ENCODE data around the gene RPTOR.

The RPTOR gene

DNA sequence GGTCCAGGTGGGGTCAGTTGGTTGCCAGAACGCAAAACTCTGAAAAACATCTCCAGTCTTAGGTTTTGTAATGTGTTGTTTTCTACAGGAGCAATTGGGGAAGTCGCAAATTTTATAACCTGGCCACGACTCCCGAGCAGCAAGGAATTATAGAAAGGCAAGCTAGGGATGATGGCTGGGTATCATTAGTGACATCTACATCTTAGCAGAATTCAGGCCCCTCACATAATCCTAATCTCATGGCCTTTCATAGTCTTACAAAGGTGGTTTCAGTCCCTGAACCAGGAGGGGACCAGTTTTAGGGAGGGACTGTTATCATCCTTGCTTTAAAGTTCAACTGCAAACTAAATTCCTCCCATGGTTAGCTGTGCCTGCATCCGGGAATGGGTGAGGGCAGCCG is 117.9 kb downstream of the RPTOR start:
- TF ChIP-seq CTCF (IDR thresholded peaks at IDR 0.05; ENCODE audit: control insufficient read depth, extremely low read depth, insufficient read depth): no peak
- no peak overlapping the region for H3K4me3 ChIP-seq (ENCODE audit: low read depth, low read length)
- no peak for DNase-seq (ENCODE audit: low read depth)

GRCh38 chr17:80663781-80664206 is 119.2 kb downstream of the RPTOR start:
- no peak for DNase-seq (ENCODE audit: low read depth)
- TF ChIP-seq CTCF (IDR thresholded peaks at IDR 0.05; ENCODE audit: control insufficient read depth, extremely low read depth, insufficient read depth): no peak
- H3K4me3 ChIP-seq (ENCODE audit: low read depth, low read length): no peak overlapping the region

DNA sequence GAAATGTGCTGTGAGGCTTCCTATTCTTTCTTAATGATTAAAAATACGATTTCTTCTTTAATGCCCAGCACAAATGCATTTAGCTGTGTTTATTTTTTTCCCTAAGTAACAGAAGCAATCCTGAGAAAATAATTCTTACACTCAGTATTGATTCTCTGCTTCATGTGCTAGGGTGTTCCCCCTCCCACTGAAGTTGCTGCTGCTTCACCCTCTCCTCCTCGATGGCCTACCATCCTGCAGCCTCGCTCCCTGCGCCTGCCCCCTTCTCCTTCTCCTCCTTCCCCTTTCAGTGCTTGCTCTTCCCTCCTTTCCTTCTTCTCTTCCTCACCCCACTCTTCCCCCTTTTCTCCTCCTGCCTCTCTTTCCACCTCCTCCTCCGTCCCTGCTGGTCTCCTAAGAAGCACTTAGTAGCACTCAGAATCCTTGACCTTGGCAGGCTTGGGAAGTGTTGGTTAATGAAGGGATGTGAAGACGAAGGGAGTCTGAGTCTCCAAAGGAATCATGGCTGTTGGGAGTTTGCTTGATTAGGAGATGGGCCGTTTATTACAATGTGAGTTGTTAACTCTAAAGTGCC is 119.7 kb downstream of the RPTOR start:
- no peak for TF ChIP-seq CTCF (IDR thresholded peaks at IDR 0.05; ENCODE audit: control insufficient read depth, extremely low read depth, insufficient read depth)
- no peak for DNase-seq (ENCODE audit: low read depth)

DNA sequence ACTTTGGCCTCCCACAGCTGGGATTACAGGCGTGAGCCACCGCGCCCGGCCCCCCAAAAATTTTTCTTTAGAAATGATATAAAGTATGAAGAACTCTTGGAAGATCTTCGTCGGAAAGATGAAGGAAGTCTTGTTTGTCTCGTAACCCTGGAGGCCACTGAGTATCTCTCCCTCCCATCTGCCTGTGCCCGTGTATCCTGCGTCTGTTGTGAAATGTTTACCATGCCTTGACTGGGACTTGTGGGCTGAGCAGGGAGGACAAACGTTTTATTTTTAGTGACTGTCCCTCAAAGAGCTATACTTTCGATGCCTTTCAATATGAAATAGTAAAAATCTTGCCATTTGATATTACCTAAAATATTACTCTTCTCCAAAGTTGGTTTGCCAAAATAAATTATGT is 121.2 kb downstream of the RPTOR start:
- DNase-seq (ENCODE audit: low read depth): no peak
- no peak overlapping the region for H3K4me3 ChIP-seq (ENCODE audit: low read depth, low read length)
- no peak for TF ChIP-seq CTCF (IDR thresholded peaks at IDR 0.05; ENCODE audit: control insufficient read depth, extremely low read depth, insufficient read depth)

More for the DNA sequence above, 119.7 kb downstream of the RPTOR start:
- H3K4me3 ChIP-seq (ENCODE audit: low read depth, low read length): no peak overlapping the region

DNA sequence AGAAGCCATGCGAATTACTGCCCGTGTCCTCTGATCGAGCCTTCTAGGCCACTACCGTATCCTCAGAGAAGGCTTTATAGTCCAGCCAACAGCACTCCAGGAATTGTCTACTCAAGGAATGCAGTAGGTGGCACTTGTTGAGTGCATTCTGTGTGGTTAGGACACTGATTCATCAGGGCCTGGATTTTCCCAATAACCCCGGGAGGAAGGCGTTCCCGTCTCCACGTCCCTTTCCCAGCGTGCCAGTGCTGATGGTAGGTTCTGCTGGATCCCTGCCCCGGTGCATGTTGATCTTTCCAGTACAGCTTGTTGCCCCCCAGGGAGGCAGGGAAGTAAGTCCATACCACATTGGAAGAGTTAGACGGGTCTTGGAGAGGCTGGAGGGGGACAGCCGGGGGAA is 122.2 kb downstream of the RPTOR start:
- no peak for TF ChIP-seq CTCF (IDR thresholded peaks at IDR 0.05; ENCODE audit: control insufficient read depth, extremely low read depth, insufficient read depth)
- no peak overlapping the region for H3K4me3 ChIP-seq (ENCODE audit: low read depth, low read length)
- DNase-seq (ENCODE audit: low read depth): no peak

- TF ChIP-seq CTCF (IDR thresholded peaks at IDR 0.05; ENCODE audit: control insufficient read depth, extremely low read depth, insufficient read depth): no peak
- no peak overlapping the region for H3K4me3 ChIP-seq (ENCODE audit: low read depth, low read length)
- no peak for DNase-seq (ENCODE audit: low read depth)
These were observed 123.0 kb downstream of the RPTOR start for GRCh38 chr17:80667462-80668277.

Measured in LNCaP clone FGC (cell line).